Measurements from ENCODE around the gene ZNF679. TPM values are rescaled to one million over a fixed set of nuclear protein-coding genes. Genes with fewer than 3 reads are reported as not detected.
"Not testable (repeated sequence)": the region's sequence is repeated elsewhere in the genome, so short reads cannot be mapped to it uniquely, and the experiment has no call there.

Gene ZNF679
- polyA plus RNA-seq, 3 donors: not detected

- Mint-ChIP-seq H3K4me1 (peaks cover 23% of the 10 kb centered on the region), H3K9me3 (peaks cover under 1 to 18% (median 10%) of the 10 kb centered on the region in 7 donors), H3K27ac (peak overlapping the region; percentile 98 to 100 (median 100)), H3K4me3 (peak overlapping the region; percentile 97 to 100), H3K36me3 (peaks cover 11 to 15% of the 10 kb centered on the region in 2 donors), H3K27me3 (ENCODE audit: low read depth in 3 of 3) (peaks cover 0 to 1% (median 0%) of the 10 kb centered on the region in 3 donors)
- no CpG with 5 or more reads among the region's 10 CpGs for WGBS (ENCODE audit: insufficient coverage)
- peaks cover 0 to 4% of the 10 kb centered on the region in 2 donors for H3K9me3 ChIP-seq (replicated peaks in 1 of 2; ENCODE audit: control insufficient read depth in 1 of 2, insufficient read depth in 1 of 2, low read length in 2 of 2)
- TF ChIP-seq, protein P1, sequence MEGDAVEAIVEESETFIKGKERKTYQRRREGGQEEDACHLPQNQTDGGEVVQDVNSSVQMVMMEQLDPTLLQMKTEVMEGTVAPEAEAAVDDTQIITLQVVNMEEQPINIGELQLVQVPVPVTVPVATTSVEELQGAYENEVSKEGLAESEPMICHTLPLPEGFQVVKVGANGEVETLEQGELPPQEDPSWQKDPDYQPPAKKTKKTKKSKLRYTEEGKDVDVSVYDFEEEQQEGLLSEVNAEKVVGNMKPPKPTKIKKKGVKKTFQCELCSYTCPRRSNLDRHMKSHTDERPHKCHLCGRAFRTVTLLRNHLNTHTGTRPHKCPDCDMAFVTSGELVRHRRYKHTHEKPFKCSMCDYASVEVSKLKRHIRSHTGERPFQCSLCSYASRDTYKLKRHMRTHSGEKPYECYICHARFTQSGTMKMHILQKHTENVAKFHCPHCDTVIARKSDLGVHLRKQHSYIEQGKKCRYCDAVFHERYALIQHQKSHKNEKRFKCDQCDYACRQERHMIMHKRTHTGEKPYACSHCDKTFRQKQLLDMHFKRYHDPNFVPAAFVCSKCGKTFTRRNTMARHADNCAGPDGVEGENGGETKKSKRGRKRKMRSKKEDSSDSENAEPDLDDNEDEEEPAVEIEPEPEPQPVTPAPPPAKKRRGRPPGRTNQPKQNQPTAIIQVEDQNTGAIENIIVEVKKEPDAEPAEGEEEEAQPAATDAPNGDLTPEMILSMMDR (IDR thresholded peaks at IDR 0.05): no peak
- peak overlapping the region; percentile 87 for H3K9ac ChIP-seq (ENCODE audit: insufficient read depth, low read length, poor library complexity, severe bottlenecking)
- H3K4me3 ChIP-seq (replicated peaks in 1 of 3; ENCODE audit: low read depth in 2 of 3, low read length in 3 of 3): peak overlapping the region; percentile 77 to 92 (median 91)
- H3K27me3 ChIP-seq (ENCODE audit: control insufficient read depth in 2 of 2, insufficient read depth in 2 of 2, low read length in 2 of 2): no peaks in the 10 kb centered on the region
- H4K20me1 ChIP-seq (ENCODE audit: insufficient read depth, low read length): no peaks in the 10 kb centered on the region
- H3K27ac ChIP-seq (ENCODE audit: low read depth in 1 of 2, low read length in 2 of 2): peak overlapping the region; percentile 81 to 98
- DNase-seq: no peak
- no peaks in the 10 kb centered on the region for H3K36me3 ChIP-seq (replicated peaks in 1 of 2; ENCODE audit: control insufficient read depth in 1 of 2, insufficient read depth in 2 of 2, low read length in 2 of 2)
- peaks cover 15 to 19% of the 10 kb centered on the region in 2 donors for H3K4me1 ChIP-seq (ENCODE audit: control insufficient read depth in 1 of 2, insufficient read depth in 2 of 2, low read length in 2 of 2)
- H3K79me2 ChIP-seq (ENCODE audit: insufficient read depth, low read length): peaks cover 57% of the 10 kb centered on the region
- intact Hi-C loops (cut with micrococcal nuclease): loop anchor here (5.0 to 10.0 kb wide), 5 partner anchors 248 to 590 kb away; partner anchors contain the start of genes ZNF680 (in 2 of the 2), ZNF107 (in 1 of the 2), ZNF138 (in 1 of the 2) and ZNF273 (in 1 of the 2)
- H2AFZ ChIP-seq (ENCODE audit: insufficient read depth, low read depth, low read length, poor library complexity, severe bottlenecking): peak overlapping the region; percentile 89
- peak overlapping the region; percentile 86 for H3K4me2 ChIP-seq (replicated peaks; ENCODE audit: extremely low read depth, low read length, poor library complexity, severe bottlenecking)
These were observed 86.3 kb downstream of the ZNF679 start for GRCh38 chr7:64314566-64314965.

DNA sequence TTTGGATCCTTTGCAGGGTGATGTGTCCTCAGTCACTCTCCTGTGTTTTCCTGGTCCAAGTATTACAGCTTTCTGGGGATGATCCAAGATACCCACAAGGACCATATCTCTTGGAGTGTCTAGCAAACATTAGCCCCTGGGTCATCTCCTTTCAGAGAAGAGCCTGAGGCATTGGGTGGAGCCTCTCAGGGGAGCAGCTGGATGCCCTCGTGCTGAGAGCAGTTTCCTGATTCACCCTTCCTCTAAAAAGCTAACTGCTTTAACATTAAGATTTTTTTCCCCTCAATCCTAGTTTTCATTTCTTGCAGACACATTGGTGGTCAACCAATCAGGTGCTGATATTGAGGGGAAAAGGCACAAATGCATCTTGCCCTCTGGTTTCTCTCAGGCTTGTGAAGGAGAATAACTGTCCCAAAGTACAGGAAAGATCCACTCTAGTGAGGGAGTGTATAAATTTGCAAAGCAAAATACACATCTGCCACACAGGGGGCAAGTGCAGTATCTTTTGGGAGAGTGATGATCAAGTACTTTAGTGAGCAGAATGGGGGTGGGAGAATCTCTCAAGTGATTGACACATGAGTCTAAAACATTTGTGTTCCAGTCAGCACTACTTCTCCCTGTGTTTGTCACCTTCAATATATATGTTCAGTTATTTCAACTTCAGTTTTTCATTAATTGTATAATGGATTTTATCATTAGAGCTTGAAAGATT, 87.9 kb downstream of the ZNF679 start:
- not testable (repeated sequence) for H3K36me3 ChIP-seq (replicated peaks in 1 of 2; ENCODE audit: control insufficient read depth in 1 of 2, insufficient read depth in 2 of 2, low read length in 2 of 2); H3K4me3 ChIP-seq (replicated peaks in 1 of 3; ENCODE audit: low read depth in 2 of 3, low read length in 3 of 3); H2AFZ ChIP-seq (ENCODE audit: insufficient read depth, low read depth, low read length, poor library complexity, severe bottlenecking); H3K27ac Mint-ChIP-seq; H3K27me3 Mint-ChIP-seq (ENCODE audit: low read depth in 3 of 3); H3K27me3 ChIP-seq (ENCODE audit: control insufficient read depth in 2 of 2, insufficient read depth in 2 of 2, low read length in 2 of 2); DNase-seq; H3K9ac ChIP-seq (ENCODE audit: insufficient read depth, low read length, poor library complexity, severe bottlenecking); H4K20me1 ChIP-seq (ENCODE audit: insufficient read depth, low read length); H3K27ac ChIP-seq (ENCODE audit: low read depth in 1 of 2, low read length in 2 of 2); H3K4me2 ChIP-seq (replicated peaks; ENCODE audit: extremely low read depth, low read length, poor library complexity, severe bottlenecking)
- Histone ChIP-seq H3K9me3 (replicated peaks in 1 of 2; ENCODE audit: control insufficient read depth in 1 of 2, insufficient read depth in 1 of 2, low read length in 2 of 2) (peaks cover 0 to 12% of the 10 kb centered on the region in 2 donors), H3K4me1 (ENCODE audit: control insufficient read depth in 1 of 2, insufficient read depth in 2 of 2, low read length in 2 of 2) (peaks cover 15 to 19% of the 10 kb centered on the region in 2 donors), H3K79me2 (ENCODE audit: insufficient read depth, low read length) (peaks cover 69% of the 10 kb centered on the region)
- intact Hi-C loops (cut with micrococcal nuclease): loop anchor here (10.0 kb wide), 3 partner anchors 349 to 589 kb away; partner anchors contain the start of genes ZNF107 (in 1 of the 2), ZNF138 (in 1 of the 2) and ZNF273 (in 1 of the 2)
- H3K4me1 Mint-ChIP-seq: peaks cover 23% of the 10 kb centered on the region
- peaks cover 3 to 20% (median 12%) of the 10 kb centered on the region in 7 donors for H3K9me3 Mint-ChIP-seq
- H3K36me3 Mint-ChIP-seq: peaks cover 11 to 20% of the 10 kb centered on the region in 2 donors
- WGBS (ENCODE audit: insufficient coverage): no CpG with 5 or more reads among the region's 1 CpG
- peak overlapping the region in 1 of 2 donors; percentile 45 for H3K4me3 Mint-ChIP-seq

Other genes with a start within 250 kb of the ZNF679 start
- not detected for gene ZNF722, start 229.6 kb upstream of the ZNF679 start, polyA plus RNA-seq
- gene ZNF727, start 183.0 kb upstream of the ZNF679 start, polyA plus RNA-seq: not detected
- not detected for gene ZNF735, start 21.3 kb upstream of the ZNF679 start, polyA plus RNA-seq
- gene ZNF736, start 85.5 kb downstream of the ZNF679 start, polyA plus RNA-seq: 1 to 10 TPM; 1.3 to 7.1 (median 1.4) TPM